Liver (tissue), 3 donors: ENCODE results near the gene CHRNA5.

Experiments used
- ATF3 ChIP-seq: IDR thresholded peaks from 2 replicates; pipeline ENCODE4 v1.6.1; 2016; ENCODE audit warnings: antibody characterized with exemption
- CTCF ChIP-seq: fragments of 150-350 bp; IDR thresholded peaks from 2 replicates; pipeline ENCODE4 v1.5.1; 2017; ENCODE audit warnings: improper control_type of control experiment, low read depth, low read length; ENCODE audit not compliant: missing input control
- EGR1 ChIP-seq, 2 donors: IDR thresholded peaks; 2 replicates each; pipeline ENCODE4 v1.6.1; 2016 to 2018; ENCODE audit warnings: antibody characterized with exemption in 2 of 2, low read depth in 2 of 2
- FOXA1 ChIP-seq: IDR thresholded peaks from 2 replicates; pipeline ENCODE4 v1.6.1; 2016; ENCODE audit warnings: antibody characterized with exemption
- FOXA2 ChIP-seq: IDR thresholded peaks from 2 replicates; pipeline ENCODE4 v1.6.1; 2016; ENCODE audit warnings: antibody characterized with exemption
- GABPA ChIP-seq, 2 donors: IDR thresholded peaks in 1 of 2; conservative IDR thresholded peaks in 1 of 2; 2 replicates each; pipeline ENCODE4 v1.6.1; 2016; ENCODE audit warnings: antibody characterized with exemption in 2 of 2, mild to moderate bottlenecking in 1 of 2, moderate library complexity in 1 of 2
- MAX ChIP-seq: IDR thresholded peaks from 2 replicates; pipeline ENCODE4 v1.6.1; 2016; ENCODE audit warnings: antibody characterized with exemption
- RAD21 ChIP-seq, 2 donors: IDR thresholded peaks; 2 replicates each; pipeline ENCODE4 v1.6.1; 2016; ENCODE audit warnings: antibody characterized with exemption in 2 of 2, mild to moderate bottlenecking in 2 of 2
- REST ChIP-seq: IDR thresholded peaks from 2 replicates; pipeline ENCODE4 v1.6.1; 2016; ENCODE audit warnings: antibody characterized with exemption, mild to moderate bottlenecking
- SP1 ChIP-seq: IDR thresholded peaks from 2 replicates; pipeline ENCODE4 v1.6.1; 2018; ENCODE audit warnings: antibody characterized with exemption, mild to moderate bottlenecking
- TAF1 ChIP-seq: conservative IDR thresholded peaks from 2 replicates; pipeline ENCODE4 v1.6.1; 2016; ENCODE audit warnings: antibody characterized with exemption, mild to moderate bottlenecking
- YY1 ChIP-seq: IDR thresholded peaks from 2 replicates; pipeline ENCODE4 v1.6.1; 2016; ENCODE audit warnings: antibody characterized with exemption, mild to moderate bottlenecking
- ZBTB33 ChIP-seq: IDR thresholded peaks from 2 replicates; pipeline ENCODE4 v1.6.1; 2016; ENCODE audit warnings: antibody characterized with exemption
- donor health status: healthy.
- donor health status: healthy.

GRCh38 chr15:78619022-78619950, 54.0 kb downstream of the CHRNA5 start:
- TF ChIP-seq TAF1 (no peak), CTCF (no peak), GABPA (IDR thresholded peaks at IDR 0.05 in 1 of 2, conservative IDR thresholded peaks at IDR 0.05 in 1 of 2) (no peak), MAX (no peak), ZBTB33 (no peak), FOXA1 (no peak), RAD21 (IDR thresholded peaks at IDR 0.05) (no peak), SP1 (no peak), REST (no peak), EGR1 (IDR thresholded peaks at IDR 0.05; ENCODE audit: low read depth in 2 of 2) (no peak), ATF3 (no peak), YY1 (no peak), FOXA2 (no peak)
